Peyer's patch (tissue), 4 donors: ENCODE measurements around the gene P3H3.

Source experiments
- POLR2A ChIP-seq, 2 donors: fragments of 450-650 bp; IDR thresholded peaks; one replicate each; pipeline ENCODE4 v1.5.1; 2017; ENCODE audit warnings: antibody characterized with exemption in 2 of 2, mild to moderate bottlenecking in 2 of 2, moderate library complexity in 2 of 2
- TF ChIP-seq, protein P1 (sequence below), 6 experiments: fragments of 450-650 bp in 4 of 6; fragments of 200-600 bp in 2 of 6; sonication (generic) in 1 of 6; IDR thresholded peaks; one replicate each; pipeline ENCODE4 v1.5.1; 2017 to 2019; ENCODE audit warnings: antibody characterized with exemption in 6 of 6, mild to moderate bottlenecking in 3 of 6, moderate library complexity in 1 of 6

DNA sequence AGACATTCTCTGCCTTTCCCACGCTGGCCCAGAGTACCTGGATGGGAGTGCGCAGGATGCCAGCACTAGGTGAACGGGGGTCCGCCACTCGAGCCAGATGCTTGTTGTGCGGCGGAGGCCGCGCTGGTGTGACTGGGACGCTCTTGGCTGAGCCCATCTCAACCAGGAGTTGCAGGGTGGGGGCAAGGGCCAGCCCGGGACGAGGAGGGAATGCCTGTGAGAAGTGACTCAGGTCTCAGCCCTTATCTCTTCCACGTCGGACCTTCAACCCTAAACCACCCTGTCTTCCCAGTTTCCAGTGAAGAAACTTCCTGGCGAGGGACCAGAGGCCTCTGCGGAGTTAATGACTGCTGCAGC is 22.6 kb downstream of the P3H3 start:
- TF ChIP-seq, protein P1, sequence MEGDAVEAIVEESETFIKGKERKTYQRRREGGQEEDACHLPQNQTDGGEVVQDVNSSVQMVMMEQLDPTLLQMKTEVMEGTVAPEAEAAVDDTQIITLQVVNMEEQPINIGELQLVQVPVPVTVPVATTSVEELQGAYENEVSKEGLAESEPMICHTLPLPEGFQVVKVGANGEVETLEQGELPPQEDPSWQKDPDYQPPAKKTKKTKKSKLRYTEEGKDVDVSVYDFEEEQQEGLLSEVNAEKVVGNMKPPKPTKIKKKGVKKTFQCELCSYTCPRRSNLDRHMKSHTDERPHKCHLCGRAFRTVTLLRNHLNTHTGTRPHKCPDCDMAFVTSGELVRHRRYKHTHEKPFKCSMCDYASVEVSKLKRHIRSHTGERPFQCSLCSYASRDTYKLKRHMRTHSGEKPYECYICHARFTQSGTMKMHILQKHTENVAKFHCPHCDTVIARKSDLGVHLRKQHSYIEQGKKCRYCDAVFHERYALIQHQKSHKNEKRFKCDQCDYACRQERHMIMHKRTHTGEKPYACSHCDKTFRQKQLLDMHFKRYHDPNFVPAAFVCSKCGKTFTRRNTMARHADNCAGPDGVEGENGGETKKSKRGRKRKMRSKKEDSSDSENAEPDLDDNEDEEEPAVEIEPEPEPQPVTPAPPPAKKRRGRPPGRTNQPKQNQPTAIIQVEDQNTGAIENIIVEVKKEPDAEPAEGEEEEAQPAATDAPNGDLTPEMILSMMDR (IDR thresholded peaks at IDR 0.05), result no peak
- peak; percentile 70 to 75 for TF ChIP-seq POLR2A (IDR thresholded peaks at IDR 0.05)
